Adrenal gland (tissue), 12 donors: Measurements from ENCODE around the gene PEX5. TPM values are rescaled to one million over a fixed set of nuclear protein-coding genes. Genes with fewer than 3 reads are reported as not detected.

ENCODE experiments used
- DNase-seq, 7 donors: peaks; one replicate each; pipeline ENCODE4 v3.0.0-alpha.2; 2019 to 2020
- H3K27ac ChIP-seq, 5 donors: fragments of 200-600 bp; sonication (generic) in 4 of 5; 1 replicate in 3 of 5; 2 replicates in 2 of 5; pipeline versions ENCODE4 v1.5.1 to v1.8.0; 2016 to 2020; ENCODE audit warnings: mild to moderate bottlenecking in 1 of 5
- H3K27me3 ChIP-seq: fragments of 200-600 bp; 2 replicates; pipeline ENCODE4 v1.8.0; 2021
- H3K36me3 ChIP-seq, 2 donors: fragments of 200-600 bp; replicated peaks in 1 of 2; 1 replicate in 1 of 2; 2 replicates in 1 of 2; pipeline versions ENCODE4 v1.5.1 to v1.8.0; 2018 to 2022
- H3K4me1 ChIP-seq, 2 donors: fragments of 200-600 bp; replicated peaks in 1 of 2; 1 replicate in 1 of 2; 2 replicates in 1 of 2; pipeline versions ENCODE4 v1.5.1 to v1.8.0; 2018 to 2021
- H3K4me3 ChIP-seq, 4 donors: fragments of 200-600 bp; sonication (generic) in 3 of 4; one replicate each; pipeline ENCODE4 v1.5.1; 2016 to 2018
- H3K9me3 ChIP-seq, 3 donors: fragments of 200-600 bp; sonication (generic) in 1 of 3; replicated peaks in 1 of 3; 1 replicate in 2 of 3; 2 replicates in 1 of 3; pipeline versions ENCODE4 v1.5.1 to v1.8.0; 2016 to 2021
- CTCF ChIP-seq, 6 experiments: fragments of 450-650 bp in 4 of 6; fragments of 200-600 bp in 2 of 6; sonication (generic) in 1 of 6; IDR thresholded peaks; 1 replicate in 5 of 6; 2 replicates in 1 of 6; pipeline versions ENCODE4 v1.5.1 to v1.8.0; 2016 to 2021; ENCODE audit warnings: antibody characterized with exemption in 6 of 6, mild to moderate bottlenecking in 2 of 6, moderate library complexity in 1 of 6
- POLR2A ChIP-seq, 2 donors: fragments of 450-650 bp; IDR thresholded peaks; one replicate each; pipeline ENCODE4 v1.6.1; 2017; ENCODE audit warnings: antibody characterized with exemption in 2 of 2, mild to moderate bottlenecking in 2 of 2, moderate library complexity in 1 of 2
- WGBS, 4 donors: extraction: QIAGEN DNeasy Blood & Tissue Kit in 2 of 4; methylation state at CpG; one replicate each; pipeline versions ENCODE4 v1.1.5 to v1.1.7; 2013 to 2017; 5-methylcytosine and 5-hydroxymethylcytosine counted together
- intact Hi-C, 2 donors: fragments of 100-400 bp; cut with DNase I; formaldehyde crosslinking; loops; one replicate each; pipeline versions ENCODE4 v1.14.1 to v1.15.0; 2022 to 2023
- polyA plus RNA-seq, 3 donors: library from polyadenylated mRNA; stranded (reverse); fragments of 200-250 nt in 2 of 3; fragments of 350-450 nt in 1 of 3; fragmentation: Illumina TruSeq in 1 of 3; extraction: RNeasy Lipid Tissue Mini Kit (QIAGEN cat#74804) in 1 of 3; gene quantifications; one replicate each; pipeline ENCODE4 v1.2.3, GENCODE V29; 2013 to 2014
- total RNA-seq, 9 donors: library from RNA; depleted of rRNA in 4 of 9; stranded (reverse); fragments of >200 nt in 4 of 9; fragments of 120-200 nt in 1 of 9; fragmentation: NEBNext Ultra II Directional in 1 of 9; extraction: Animal tissue kit (Norgen Biotek cat#: 25700) in 1 of 9; gene quantifications; one replicate each; pipeline versions ENCODE4 v1.1.0 to v1.2.4, GENCODE V29; 2013 to 2023
- donor health status: healthy with polysubstance abuse.
- donor health status: Bipolar disorder and iron deficiency.
- donor health status: DM: yes; HTN: yes; CAD: no.
- donor health status: DM: no; HTN: no; CAD: no.
- donor health status: DM: no; HTN: no; CAD: no.
- donor health status: DM: yes; HTN: yes; CAD: no.

PEX5 gene
- total and polyA plus RNA-seq, 12 donors = 22.4 to 65.0 (median 36.7) TPM

DNA sequence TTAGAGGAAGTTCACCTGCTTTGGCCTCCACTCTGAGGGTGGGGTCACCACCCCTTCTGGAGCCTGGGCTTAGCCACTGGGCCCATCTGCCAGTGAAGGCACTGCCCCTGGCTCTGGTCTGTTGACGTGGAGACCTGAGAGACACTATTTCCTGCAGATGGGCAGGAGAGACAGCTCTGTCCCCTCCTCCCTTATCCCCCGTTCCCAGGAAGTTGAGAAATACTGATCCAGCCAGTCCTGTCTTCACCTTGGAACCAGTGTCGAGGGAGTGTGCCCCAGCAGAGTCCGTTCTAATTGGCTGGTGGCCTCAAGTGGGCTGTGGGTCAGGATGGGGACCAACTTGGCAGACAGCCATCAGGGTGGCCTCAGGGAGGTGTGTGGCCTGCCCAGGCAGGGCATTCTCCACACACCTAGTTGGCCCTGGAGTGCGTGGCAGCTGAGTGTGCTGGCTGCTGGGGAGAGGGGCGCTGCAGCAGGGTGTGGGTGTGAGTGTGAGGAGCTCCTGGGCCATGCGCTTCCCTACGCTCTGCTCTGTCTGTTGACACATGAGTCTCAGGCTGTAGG is 33.9 kb upstream of the PEX5 start:
- 77 to 100% (median 86%) methylated on average over 2 to 8 of the region's 8 CpGs; no CpG with 5 or more reads in 1 of the 4 donors for WGBS, 4 donors
- Histone ChIP-seq H3K9me3 (no peaks in the 10 kb centered on the region), H3K27ac (peak overlapping the region in 1 of 5 donors; percentile 62), H3K4me1 (no peaks in the 10 kb centered on the region), H3K27me3 (no peaks in the 10 kb centered on the region), H3K4me3 (no peak overlapping the region), H3K36me3 (peaks cover 0 to 41% of the 10 kb centered on the region in 2 donors)
- TF ChIP-seq CTCF (IDR thresholded peaks at IDR 0.05) = no peak
- no peak for TF ChIP-seq POLR2A (IDR thresholded peaks at IDR 0.05)
- peak in 1 of 7 donors; percentile 88 for DNase-seq
- intact Hi-C loops = no loop called here

DNA sequence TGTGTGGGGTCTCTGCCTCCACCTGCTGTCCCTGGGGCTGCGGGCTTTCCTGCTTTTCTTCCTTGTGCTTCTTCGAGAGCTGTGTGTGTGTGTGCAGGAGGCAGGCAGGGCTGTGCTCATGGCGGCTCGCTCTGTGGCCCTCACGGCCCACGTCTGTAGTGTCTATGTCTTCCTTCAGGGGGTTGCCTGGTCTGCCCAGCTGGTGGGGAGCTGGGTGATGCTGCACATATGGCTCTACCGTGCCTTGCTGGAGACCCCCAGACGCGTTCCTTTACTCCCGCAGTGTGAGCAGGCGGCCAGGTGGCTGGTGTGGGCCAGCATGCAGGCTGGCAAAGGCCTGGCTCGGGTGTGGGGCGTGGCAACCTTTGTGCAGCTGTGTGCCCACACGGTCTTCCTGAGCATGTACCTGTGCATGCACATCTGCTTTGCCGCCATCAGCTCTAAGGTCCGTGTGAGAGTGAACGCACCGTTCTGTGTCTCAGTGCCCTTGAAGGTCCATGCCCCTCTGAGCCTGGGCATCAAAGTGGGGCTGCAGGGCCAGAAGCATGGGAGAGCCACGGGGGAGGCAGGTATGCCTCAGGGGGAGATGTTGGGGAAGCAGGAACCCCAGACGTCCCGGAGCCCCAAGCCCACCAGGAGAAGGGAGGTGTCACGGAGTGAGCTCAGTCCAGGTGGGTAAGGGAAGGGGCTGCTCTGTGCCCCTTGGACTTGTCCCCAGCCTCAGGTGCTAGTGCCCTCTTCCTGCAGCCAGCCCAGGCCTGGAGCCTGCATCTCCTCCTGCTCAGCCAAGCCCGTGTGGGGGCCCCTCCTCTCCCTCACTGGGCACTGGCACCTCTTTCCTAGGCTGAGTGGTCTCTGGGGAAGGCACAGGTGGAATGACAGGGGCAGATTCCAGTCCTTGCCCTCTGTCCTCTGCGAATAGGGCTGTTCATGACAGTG is 33.0 kb upstream of the PEX5 start:
- DNase-seq = peak in 1 of 7 donors; percentile 50
- intact Hi-C loops = no loop called here
- H3K36me3 ChIP-seq = peaks cover 0 to 33% of the 10 kb centered on the region in 2 donors

DNA sequence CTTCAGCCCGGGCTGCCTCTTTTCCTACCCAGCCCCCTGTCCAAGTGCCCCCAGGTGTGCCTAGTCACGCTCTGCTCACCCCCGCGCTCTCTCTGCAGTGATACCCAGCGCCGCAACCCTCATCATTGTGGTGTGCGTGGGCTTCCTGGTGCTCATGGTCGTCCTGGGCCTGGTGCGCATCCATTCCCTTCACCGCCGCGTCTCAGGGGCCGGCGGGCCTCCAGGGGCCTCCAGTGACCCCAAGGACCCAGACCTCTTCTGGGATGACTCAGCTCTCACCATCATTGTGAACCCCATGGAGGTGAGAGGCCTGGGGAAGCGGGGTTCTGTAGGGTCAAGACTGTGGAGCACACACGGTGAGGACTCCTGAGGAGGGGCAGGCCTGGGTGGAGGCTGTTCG is 32.1 kb upstream of the PEX5 start:
- 93 to 97% (median 94%) methylated on average over 13 to 17 of the region's 17 CpGs for WGBS, 4 donors
- H3K36me3 ChIP-seq = peaks cover 0 to 32% of the 10 kb centered on the region in 2 donors
- intact Hi-C loops = no loop called here

More for the DNA sequence above, 33.0 kb upstream of the PEX5 start:
- WGBS, 4 donors = 88 to 91% (median 90%) methylated on average over 17 to 24 of the region's 24 CpGs
- no peaks in the 10 kb centered on the region for H3K4me1 ChIP-seq
- no peak for TF ChIP-seq CTCF (IDR thresholded peaks at IDR 0.05)
- no peak for TF ChIP-seq POLR2A (IDR thresholded peaks at IDR 0.05)
- H3K27ac ChIP-seq = peak overlapping the region in 1 of 5 donors; percentile 62
- H3K4me3 ChIP-seq = no peak overlapping the region
- H3K27me3 ChIP-seq = no peaks in the 10 kb centered on the region
- no peaks in the 10 kb centered on the region for H3K9me3 ChIP-seq

More for the DNA sequence above, 32.1 kb upstream of the PEX5 start:
- no peak overlapping the region for H3K27ac ChIP-seq
- H3K9me3 ChIP-seq = no peaks in the 10 kb centered on the region
- H3K27me3 ChIP-seq = no peaks in the 10 kb centered on the region
- DNase-seq = no peak
- no peaks in the 10 kb centered on the region for H3K4me1 ChIP-seq
- H3K4me3 ChIP-seq = no peak overlapping the region
- TF ChIP-seq POLR2A (IDR thresholded peaks at IDR 0.05) (no peak), CTCF (IDR thresholded peaks at IDR 0.05) (no peak)
